ENCODE data around the gene SIX2. TPM values are rescaled to one million over a fixed set of nuclear protein-coding genes. Genes with fewer than 3 reads are reported as not detected.

Gene SIX2
- total and polyA plus RNA-seq, 2 of the 8 experiments (the other 6 are each of a cell fraction or from before 2014, with no cell fraction given): 0.47 to 1.0 TPM

DNA sequence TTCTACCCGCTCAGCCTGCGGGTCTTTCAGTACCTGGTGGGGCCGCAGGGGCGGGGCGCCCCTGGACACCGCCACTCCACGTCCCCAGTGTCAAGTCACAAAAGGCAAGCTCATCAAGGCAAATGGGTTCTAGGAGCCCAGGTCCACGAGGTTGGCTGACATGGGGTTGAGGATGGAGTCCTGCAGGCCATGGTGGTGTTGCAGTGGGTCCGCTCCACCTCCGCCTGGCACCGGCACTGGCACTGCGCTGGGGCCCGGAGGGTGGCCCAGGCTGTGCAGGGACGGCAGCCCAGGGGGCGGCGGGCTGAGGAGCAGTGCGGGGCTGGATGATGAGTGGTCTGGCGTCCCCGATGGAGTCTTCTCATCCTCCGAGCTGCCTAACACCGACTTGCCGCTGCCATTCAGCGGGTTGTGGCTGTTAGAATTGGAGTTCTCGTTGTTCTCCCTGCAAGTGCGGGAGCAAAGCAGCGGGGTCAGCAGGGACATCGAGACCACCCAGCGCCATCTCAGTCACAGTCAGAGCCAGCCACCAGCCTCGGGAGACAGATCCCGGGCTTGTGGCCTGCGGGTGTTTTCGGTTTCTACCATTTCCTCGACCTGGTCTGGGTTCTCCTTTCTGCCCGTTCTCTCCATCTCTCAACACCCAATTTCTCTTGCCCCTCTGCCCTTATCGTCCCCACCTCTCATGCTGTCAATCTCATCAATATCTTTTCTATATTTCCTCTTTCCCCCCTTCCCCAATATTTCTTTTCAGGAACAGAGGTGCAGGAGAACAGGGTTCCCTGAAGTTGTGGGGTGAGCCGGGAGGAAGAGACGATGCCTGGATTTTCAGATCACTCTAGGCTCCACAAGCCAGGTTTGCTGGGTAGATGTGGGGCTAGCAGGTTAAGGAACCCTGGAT, 3.0 kb downstream of the SIX2 start (continued):
- TF ChIP-seq TAF1 (IDR thresholded peaks at IDR 0.05; ENCODE audit: low read depth, low read length): no peak
- no peak for TF ChIP-seq CHD1 (IDR thresholded peaks at IDR 0.05; ENCODE audit: low read depth, low read length)
- no peak for TF ChIP-seq EGR1 (IDR thresholded peaks at IDR 0.05; ENCODE audit: borderline replicate concordance, low read depth, low read length)
- peak; percentile 89 for TF ChIP-seq EZH2 (IDR thresholded peaks at IDR 0.05; ENCODE audit: low read depth, low read length, severe bottlenecking)
- TF ChIP-seq ATF3 (IDR thresholded peaks at IDR 0.05; ENCODE audit: insufficient read depth, low read depth, low read length): no peak
- TF ChIP-seq SIRT6 (IDR thresholded peaks at IDR 0.05; ENCODE audit: low read length): no peak
- TF ChIP-seq CHD2 (IDR thresholded peaks at IDR 0.05; ENCODE audit: low read length): no peak
- TF ChIP-seq CEBPB (IDR thresholded peaks at IDR 0.05; ENCODE audit: low read depth, low read length): no peak
- peak; percentile 86; the same call in 1 of the 2 replicates for TF ChIP-seq CBX8 (IDR thresholded peaks at IDR 0.05; ENCODE audit: borderline replicate concordance, low read depth, low read length)
- TF ChIP-seq SRF (IDR thresholded peaks at IDR 0.05; ENCODE audit: low read depth, low read length): no peak
- peak; percentile 50 for TF ChIP-seq RNF2 (IDR thresholded peaks at IDR 0.05; ENCODE audit: borderline replicate concordance, low read depth, low read length, missing control alignments, poor library complexity, severe bottlenecking)
